OCI-M1 (cell line): Measurements from ENCODE around the gene NHEJ1.
"Not testable (repeated sequence)": the region's sequence is repeated elsewhere in the genome, so short reads cannot be mapped to it uniquely, and the experiment has no call there.

Experiments
- DNase-seq: peaks from one replicate; lab custom pipeline; 2025; lab: John Stamatoyannopoulos, UW

Gene NHEJ1

GRCh38 chr2:219160186-219161017, at the start of gene NHEJ1:
NHEJ1 (minus strand) TSS chr2:219160815; CDS start chr2:219158362, 2,453 bp downstream.
- peak; percentile 98 for DNase-seq

GRCh38 chr2:219209236-219210195, 48.9 kb upstream of the NHEJ1 start:
- no peak for DNase-seq

- DNase-seq: no peak
Observed at GRCh38 chr2:219207884-219208740, 47.5 kb upstream of the NHEJ1 start.

- DNase-seq: no peak
Observed at GRCh38 chr2:219207134-219207883, 46.7 kb upstream of the NHEJ1 start.

GRCh38 chr2:219206328-219207133, 45.9 kb upstream of the NHEJ1 start, which contains the start of gene ZFAND2B:
ZFAND2B (plus strand) TSS chr2:219206782; CDS start chr2:219206988, 206 bp downstream.
- DNase-seq: peak; percentile 95

- no peak for DNase-seq
Observed at GRCh38 chr2:219205981-219206327, 45.3 kb upstream of the NHEJ1 start.

GRCh38 chr2:219205165-219205538, 44.5 kb upstream of the NHEJ1 start:
- DNase-seq: no peak

GRCh38 chr2:219204425-219205164, 44.0 kb upstream of the NHEJ1 start:
- DNase-seq: no peak

GRCh38 chr2:219201331-219201730, 40.7 kb upstream of the NHEJ1 start:
- not testable (repeated sequence) for DNase-seq

GRCh38 chr2:219200502-219201326, 40.1 kb upstream of the NHEJ1 start:
- DNase-seq: not testable (repeated sequence)

- no peak for DNase-seq
Observed at GRCh38 chr2:219199470-219200211, 39.0 kb upstream of the NHEJ1 start.

GRCh38 chr2:219198974-219199373, 38.4 kb upstream of the NHEJ1 start:
- DNase-seq: no peak

GRCh38 chr2:219197388-219197787, 36.8 kb upstream of the NHEJ1 start:
- DNase-seq: no peak

- DNase-seq: no peak
Observed at GRCh38 chr2:219186754-219187456, 26.3 kb upstream of the NHEJ1 start.

GRCh38 chr2:219184121-219184520, 23.5 kb upstream of the NHEJ1 start:
- no peak for DNase-seq

- DNase-seq: no peak
Observed at GRCh38 chr2:219183151-219183772, 22.6 kb upstream of the NHEJ1 start.
